Activated naive CD4-positive, alpha-beta T cell treated with anti-CD3 and anti-CD28 coated beads for 36 hours (primary cell): ENCODE data around the gene SRL. TPM values are rescaled to one million over a fixed set of nuclear protein-coding genes. Genes with fewer than 3 reads are reported as not detected.
A peak's percentile ranks its signal among the peaks of the same experiment; 100 is the strongest.

ENCODE experiments used
- CTCF ChIA-PET: fragments of 350-600 bp; sonication (Branson Sonifier 250); formaldehyde crosslinking; loops from one replicate; lab custom pipeline; 2021; ENCODE audit warnings: antibody characterized with exemption; lab: Charles Lee
- DNase-seq: peaks from one replicate; pipeline ENCODE4 v3.0.0-alpha.2; 2020
- H3K27ac Mint-ChIP-seq: one replicate; pipeline ENCODE4 v1.8.0; 2021; ENCODE audit warnings: mild to moderate bottlenecking, mixed read lengths
- H3K27me3 Mint-ChIP-seq: one replicate; pipeline ENCODE4 v1.8.0; 2021; ENCODE audit warnings: low read depth, mixed read lengths
- H3K36me3 Mint-ChIP-seq: one replicate; pipeline ENCODE4 v1.8.0; 2021; ENCODE audit warnings: low read depth, mixed read lengths
- H3K4me1 Mint-ChIP-seq: one replicate; pipeline ENCODE4 v1.8.0; 2021; ENCODE audit warnings: low read depth, mixed read lengths
- H3K4me3 Mint-ChIP-seq: one replicate; pipeline ENCODE4 v1.8.0; 2021; ENCODE audit warnings: mild to moderate bottlenecking, moderate library complexity, mixed read lengths
- H3K9me3 Mint-ChIP-seq: one replicate; pipeline ENCODE4 v1.8.0; 2021; ENCODE audit warnings: mixed read lengths
- intact Hi-C: fragments of 100-400 bp; cut with micrococcal nuclease; formaldehyde crosslinking; loops from one replicate; pipeline ENCODE4 v1.15.1; 2023
- total RNA-seq, 2 experiments: library from RNA; stranded (reverse); gene quantifications; one replicate each; pipeline ENCODE4 v1.2.3, GENCODE V29; 2021

Gene SRL
- not detected for total RNA-seq

GRCh38 chr16:4241928-4242283 lies at the start of gene SRL:
Gene SRL (minus strand): TSS chr16:4242080. CDS start chr16:4242067, 13 bp downstream.
- CTCF ChIA-PET: interaction anchor here (1.0 kb wide), 1 partner anchor 12 kb away, joined by 3 read pairs; no protein-coding TSS in a partner anchor
- H3K4me1 Mint-ChIP-seq: no peaks in the 10 kb centered on the region
- H3K36me3 Mint-ChIP-seq: no peaks in the 10 kb centered on the region
- no peaks in the 10 kb centered on the region for H3K9me3 Mint-ChIP-seq
- no peak for DNase-seq
- H3K27ac Mint-ChIP-seq: no peak within 1 kb of the TSS
- no peak within 1 kb of the TSS for H3K4me3 Mint-ChIP-seq
- H3K27me3 Mint-ChIP-seq: no peaks in the 10 kb centered on the region
- intact Hi-C loops: no loop called here

- intact Hi-C loops: no loop called here
- no peak overlapping the region for H3K27ac Mint-ChIP-seq
- CTCF ChIA-PET: interaction anchor here (0.7 to 4.0 kb wide), 5 partner anchors 14 to 112 kb away, joined by 3 to 80 read pairs (median 3); no protein-coding TSS in a partner anchor
- H3K36me3 Mint-ChIP-seq: no peaks in the 10 kb centered on the region
- H3K4me3 Mint-ChIP-seq: no peak overlapping the region
- DNase-seq: no peak
- peaks cover 12% of the 10 kb centered on the region for H3K4me1 Mint-ChIP-seq
- peaks cover 2% of the 10 kb centered on the region for H3K27me3 Mint-ChIP-seq
- no peaks in the 10 kb centered on the region for H3K9me3 Mint-ChIP-seq
These were observed 48.5 kb upstream of the SRL start for GRCh38 chr16:4290236-4290830.

- Mint-ChIP-seq H3K4me3 (no peak overlapping the region), H3K9me3 (no peaks in the 10 kb centered on the region), H3K4me1 (peaks cover 9% of the 10 kb centered on the region), H3K36me3 (no peaks in the 10 kb centered on the region), H3K27me3 (peaks cover 9% of the 10 kb centered on the region), H3K27ac (no peak overlapping the region)
- CTCF ChIA-PET: interaction anchor here (0.6 to 4.0 kb wide), 19 partner anchors 9 to 218 kb away, joined by 3 to 80 read pairs (median 4); no protein-coding TSS in a partner anchor
- peak; percentile 84 for DNase-seq
- intact Hi-C loops: loop anchor here (1.0 to 5.0 kb wide), 3 partner anchors 42 to 668 kb away; no protein-coding TSS in a partner anchor
These were observed 46.5 kb upstream of the SRL start for GRCh38 chr16:4288148-4288921.

GRCh38 chr16:4285167-4285566 lies 43.3 kb upstream of the SRL start:
- peaks cover 2% of the 10 kb centered on the region for H3K9me3 Mint-ChIP-seq
- CTCF ChIA-PET: interaction anchor here (1.5 kb wide), 1 partner anchor 118 kb away, joined by 3 read pairs; no protein-coding TSS in a partner anchor
- peaks cover 9% of the 10 kb centered on the region for H3K27me3 Mint-ChIP-seq
- DNase-seq: no peak
- no peak overlapping the region for H3K4me3 Mint-ChIP-seq
- intact Hi-C loops: loop anchor here (5.0 kb wide), 1 partner anchor 117 kb away; no protein-coding TSS in a partner anchor
- peaks cover 9% of the 10 kb centered on the region for H3K4me1 Mint-ChIP-seq
- H3K27ac Mint-ChIP-seq: no peak overlapping the region
- no peaks in the 10 kb centered on the region for H3K36me3 Mint-ChIP-seq

GRCh38 chr16:4283939-4284338 lies 42.1 kb upstream of the SRL start:
- Mint-ChIP-seq H3K9me3 (peaks cover 2% of the 10 kb centered on the region), H3K27me3 (peaks cover 9% of the 10 kb centered on the region), H3K4me1 (peaks cover 9% of the 10 kb centered on the region), H3K4me3 (no peak overlapping the region), H3K36me3 (no peaks in the 10 kb centered on the region), H3K27ac (no peak overlapping the region)
- no peak for DNase-seq
- intact Hi-C loops: no loop called here
- CTCF ChIA-PET: interaction anchor here (0.6 to 0.9 kb wide), 2 partner anchors 22 to 137 kb away, joined by 3 to 6 read pairs; no protein-coding TSS in a partner anchor

GRCh38 chr16:4283441-4283840 lies 41.6 kb upstream of the SRL start:
- CTCF ChIA-PET: interaction anchor here (0.9 kb wide), 1 partner anchor 23 kb away, joined by 3 read pairs; no protein-coding TSS in a partner anchor
- Mint-ChIP-seq H3K27me3 (peaks cover 9% of the 10 kb centered on the region), H3K27ac (no peak overlapping the region), H3K4me3 (no peak overlapping the region), H3K9me3 (peaks cover 2% of the 10 kb centered on the region), H3K4me1 (peaks cover 6% of the 10 kb centered on the region), H3K36me3 (no peaks in the 10 kb centered on the region)
- DNase-seq: no peak
- intact Hi-C loops: no loop called here

- H3K9me3 Mint-ChIP-seq: peaks cover 2% of the 10 kb centered on the region
- intact Hi-C loops: no loop called here
- H3K27ac Mint-ChIP-seq: no peak overlapping the region
- no peaks in the 10 kb centered on the region for H3K4me1 Mint-ChIP-seq
- H3K36me3 Mint-ChIP-seq: no peaks in the 10 kb centered on the region
- H3K27me3 Mint-ChIP-seq: peaks cover 7% of the 10 kb centered on the region
- CTCF ChIA-PET: no interaction called here
- no peak for DNase-seq
- no peak overlapping the region for H3K4me3 Mint-ChIP-seq
These were observed 38.7 kb upstream of the SRL start for GRCh38 chr16:4280625-4281024.

- Mint-ChIP-seq H3K36me3 (no peaks in the 10 kb centered on the region), H3K9me3 (peaks cover 2% of the 10 kb centered on the region), H3K4me3 (no peak overlapping the region), H3K27ac (no peak overlapping the region), H3K27me3 (no peaks in the 10 kb centered on the region), H3K4me1 (peaks cover 1% of the 10 kb centered on the region)
- DNase-seq: no peak
- CTCF ChIA-PET: interaction anchor here (0.6 to 1.5 kb wide), 3 partner anchors 15 to 52 kb away, joined by 3 read pairs; no protein-coding TSS in a partner anchor
- intact Hi-C loops: no loop called here
These were observed 36.2 kb upstream of the SRL start for GRCh38 chr16:4277987-4278513.

- CTCF ChIA-PET: interaction anchor here (0.7 to 1.6 kb wide), 2 partner anchors 13 to 56 kb away, joined by 3 to 5 read pairs; no protein-coding TSS in a partner anchor
- Mint-ChIP-seq H3K27me3 (no peaks in the 10 kb centered on the region), H3K9me3 (peaks cover 2% of the 10 kb centered on the region), H3K27ac (no peak overlapping the region), H3K4me1 (peaks cover 1% of the 10 kb centered on the region), H3K4me3 (no peak overlapping the region), H3K36me3 (no peaks in the 10 kb centered on the region)
- intact Hi-C loops: no loop called here
- no peak for DNase-seq
These were observed 34.0 kb upstream of the SRL start for GRCh38 chr16:4275861-4276260.

- no peak overlapping the region for H3K27ac Mint-ChIP-seq
- CTCF ChIA-PET: interaction anchor here (0.6 to 1.9 kb wide), 8 partner anchors 12 to 403 kb away, joined by 3 to 8 read pairs (median 4); no protein-coding TSS in a partner anchor
- H3K4me1 Mint-ChIP-seq: peaks cover 4% of the 10 kb centered on the region
These were observed 32.0 kb upstream of the SRL start for GRCh38 chr16:4273858-4274311.

GRCh38 chr16:4272114-4272956 lies 30.5 kb upstream of the SRL start:
- Mint-ChIP-seq H3K4me1 (peaks cover 11% of the 10 kb centered on the region), H3K27me3 (no peaks in the 10 kb centered on the region), H3K9me3 (no peaks in the 10 kb centered on the region), H3K36me3 (peaks cover 3% of the 10 kb centered on the region), H3K4me3 (peak overlapping the region; percentile 90), H3K27ac (peak overlapping the region; percentile 78)
- peak; percentile 50 for DNase-seq
- CTCF ChIA-PET: interaction anchor here (0.7 to 3.4 kb wide), 6 partner anchors 12 to 698 kb away, joined by 3 to 24 read pairs (median 5); partner anchors contain the start of gene ANKS3
- intact Hi-C loops: loop anchor here (5.0 kb wide), 5 partner anchors 55 to 685 kb away; partner anchors contain the start of genes HMOX2, SEC14L5 and ZNF500

More at GRCh38 chr16:4273858-4274311, 32.0 kb upstream of the SRL start:
- Mint-ChIP-seq H3K9me3 (no peaks in the 10 kb centered on the region), H3K27me3 (no peaks in the 10 kb centered on the region), H3K4me3 (peak overlapping the region; percentile 69), H3K36me3 (no peaks in the 10 kb centered on the region)
- intact Hi-C loops: loop anchor here (5.0 kb wide), 5 partner anchors 53 to 683 kb away; partner anchors contain the start of genes HMOX2, SEC14L5 and ZNF500
- peak; percentile 67 for DNase-seq
